Osteocyte (in vitro differentiated cells): Measurements from ENCODE around the gene LBR. TPM values are rescaled to one million over a fixed set of nuclear protein-coding genes. Genes with fewer than 3 reads are reported as not detected.

ENCODE experiments used
- DNase-seq: peaks from one replicate; pipeline ENCODE4 v3.0.0; 2021; ENCODE audit warnings: mixed read lengths; ENCODE audit not compliant: unreplicated experiment; ENCODE audit errors: extremely low spot score
- H3K27ac Mint-ChIP-seq: one replicate; pipeline ENCODE4 v1.8.0; 2021; ENCODE audit warnings: mild to moderate bottlenecking, mixed read lengths; ENCODE audit not compliant: unreplicated experiment
- H3K27me3 Mint-ChIP-seq: one replicate; pipeline ENCODE4 v1.8.0; 2021; ENCODE audit warnings: mixed read lengths; ENCODE audit not compliant: unreplicated experiment
- H3K36me3 Mint-ChIP-seq: one replicate; pipeline ENCODE4 v1.8.0; 2021; ENCODE audit warnings: mixed read lengths; ENCODE audit not compliant: unreplicated experiment
- H3K4me1 Mint-ChIP-seq: one replicate; pipeline ENCODE4 v1.8.0; 2021; ENCODE audit warnings: mixed read lengths; ENCODE audit not compliant: unreplicated experiment
- H3K4me3 Mint-ChIP-seq: one replicate; pipeline ENCODE4 v1.8.0; 2021; ENCODE audit warnings: mild to moderate bottlenecking, moderate library complexity, mixed read lengths; ENCODE audit not compliant: unreplicated experiment
- H3K9me3 Mint-ChIP-seq: one replicate; pipeline ENCODE4 v1.8.0; 2021; ENCODE audit warnings: mixed read lengths; ENCODE audit not compliant: unreplicated experiment
- CTCF ChIP-seq: fragments of 200-600 bp; sonication (generic); IDR thresholded peaks from 2 replicates; pipeline ENCODE4 v1.5.0; 2021; ENCODE audit warnings: antibody characterized with exemption, mild to moderate bottlenecking, moderate library complexity
- total RNA-seq: library from RNA; stranded (reverse); gene quantifications from 2 replicates; pipeline ENCODE4 v1.2.1, GENCODE V29; 2021

The LBR gene
- total RNA-seq, 1 donor from 2014 or later, result 34.8 TPM

DNA sequence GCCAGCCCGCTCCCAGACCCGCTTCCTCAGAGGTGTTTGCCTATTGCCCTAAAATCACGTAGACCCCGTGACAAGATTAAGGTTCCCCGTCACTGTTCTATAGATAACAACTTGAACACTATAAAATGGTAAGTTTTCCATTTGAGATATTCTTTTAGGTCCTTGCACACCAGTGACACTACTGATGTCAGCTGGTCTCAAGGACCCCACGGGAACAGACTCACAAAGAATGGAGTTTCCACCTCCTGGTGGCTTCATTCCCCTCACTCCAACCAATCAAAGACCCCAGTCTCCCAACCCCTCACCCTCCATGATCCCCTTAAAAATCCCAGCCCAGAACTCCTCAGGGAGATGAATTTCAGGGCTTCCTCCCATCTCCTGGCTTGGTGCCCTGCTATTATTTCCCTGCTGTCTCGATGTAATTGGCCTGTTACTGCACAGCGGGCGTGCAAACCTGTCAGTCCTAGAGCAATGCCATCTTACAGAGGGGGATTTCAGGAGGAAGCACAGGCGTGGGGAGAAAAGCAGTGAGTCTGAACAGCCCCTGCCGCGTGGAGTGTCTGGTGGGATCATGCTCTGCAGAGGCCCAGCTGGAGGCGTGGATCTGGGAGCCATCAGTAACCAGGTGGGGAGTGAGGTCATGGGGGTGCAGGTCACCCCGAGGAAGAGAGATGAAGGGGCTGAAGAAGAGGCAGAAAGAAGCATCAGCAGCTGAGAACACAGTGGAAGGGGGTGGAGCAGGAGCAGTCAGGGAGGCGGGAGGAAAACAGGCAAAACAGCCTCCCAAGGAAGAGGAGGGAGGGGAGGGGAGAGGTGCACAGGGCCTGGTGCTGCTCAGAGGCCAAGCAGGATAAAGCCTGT is 35.1 kb upstream of the LBR start:
- Mint-ChIP-seq H3K9me3 (no peaks in the 10 kb centered on the region), H3K4me1 (peaks cover 43% of the 10 kb centered on the region), H3K36me3 (no peaks in the 10 kb centered on the region), H3K27ac (no peak overlapping the region), H3K4me3 (no peak overlapping the region), H3K27me3 (no peaks in the 10 kb centered on the region)
- no peak for DNase-seq
- TF ChIP-seq CTCF, result no peak

DNA sequence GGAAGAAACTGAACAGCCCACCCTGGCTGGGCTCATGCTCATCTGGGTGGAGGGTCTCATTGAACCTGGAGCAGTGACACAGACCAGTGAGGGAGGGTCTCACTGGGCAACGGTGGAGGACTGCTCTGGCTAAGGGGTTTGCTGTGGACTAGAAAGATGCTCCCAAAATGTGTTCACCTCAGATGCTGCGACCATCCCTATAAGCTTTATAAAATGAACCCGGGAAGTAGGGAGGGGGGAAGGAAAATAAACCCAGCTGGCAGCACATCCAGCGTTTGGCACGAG is 34.5 kb upstream of the LBR start:
- Mint-ChIP-seq H3K27ac (no peak overlapping the region), H3K27me3 (no peaks in the 10 kb centered on the region), H3K4me1 (peaks cover 37% of the 10 kb centered on the region), H3K36me3 (no peaks in the 10 kb centered on the region), H3K9me3 (no peaks in the 10 kb centered on the region), H3K4me3 (no peak overlapping the region)
- TF ChIP-seq CTCF, result no peak
- no peak for DNase-seq

- no peak overlapping the region for H3K4me3 Mint-ChIP-seq
- H3K36me3 Mint-ChIP-seq, result no peaks in the 10 kb centered on the region
- H3K9me3 Mint-ChIP-seq, result no peaks in the 10 kb centered on the region
- H3K27me3 Mint-ChIP-seq, result no peaks in the 10 kb centered on the region
- no peak for DNase-seq
- no peak overlapping the region for H3K27ac Mint-ChIP-seq
- peaks cover 34% of the 10 kb centered on the region for H3K4me1 Mint-ChIP-seq
- TF ChIP-seq CTCF, result no peak
These were observed 33.9 kb upstream of the LBR start for GRCh38 chr1:225461533-225462428.

DNA sequence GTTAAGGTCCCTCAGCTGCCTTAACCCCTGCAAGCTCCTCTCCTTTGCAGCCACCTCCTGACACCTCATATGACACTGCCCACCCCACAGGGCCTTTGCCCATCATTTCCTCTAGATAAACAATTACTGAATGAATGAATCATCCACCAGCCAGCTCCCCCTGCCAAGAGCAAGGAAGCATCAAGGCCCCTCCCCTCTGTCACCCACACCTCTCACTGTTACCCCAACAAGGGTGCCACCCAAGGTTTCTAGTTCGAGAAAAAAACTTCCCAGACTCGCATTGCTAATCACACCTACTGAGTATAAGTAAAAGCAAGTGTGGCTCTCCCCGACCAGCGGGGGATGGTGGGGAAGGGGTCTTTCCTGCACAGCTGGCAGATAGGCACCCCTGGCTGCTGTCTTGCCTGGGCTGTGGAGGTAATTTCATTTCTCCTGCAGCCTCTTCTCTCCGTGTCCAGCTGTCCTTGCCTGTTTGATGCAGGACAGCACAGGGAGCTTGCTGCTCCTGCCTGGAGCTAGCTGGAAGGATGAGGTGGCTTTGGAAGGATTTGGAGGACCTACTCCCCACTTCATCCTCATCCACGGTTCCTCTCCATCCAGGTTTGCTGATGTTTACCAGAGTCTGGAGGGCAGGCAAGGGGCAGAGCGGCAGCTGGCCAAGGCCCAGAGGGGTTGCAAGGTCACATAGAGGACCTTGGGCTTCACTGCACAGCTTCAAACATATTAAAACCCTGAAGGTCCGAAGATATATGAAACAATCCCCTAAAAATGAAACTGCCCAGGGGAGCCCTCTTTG is 33.1 kb upstream of the LBR start:
- no peak overlapping the region for H3K4me3 Mint-ChIP-seq
- H3K27me3 Mint-ChIP-seq, result no peaks in the 10 kb centered on the region
- no peaks in the 10 kb centered on the region for H3K36me3 Mint-ChIP-seq
- TF ChIP-seq CTCF, result no peak
- no peak for DNase-seq
- peaks cover 33% of the 10 kb centered on the region for H3K4me1 Mint-ChIP-seq
- no peaks in the 10 kb centered on the region for H3K9me3 Mint-ChIP-seq
- H3K27ac Mint-ChIP-seq, result no peak overlapping the region
